HG02759 (cell line): ENCODE measurements around the gene NFATC2.

Experiments
- ATAC-seq: cut with Tn5 transposase; IDR thresholded peaks from one replicate; pipeline ENCODE4 v1.9.1; 2021; ENCODE audit warnings: mild to moderate bottlenecking, moderate library complexity; ENCODE audit not compliant: unreplicated experiment

Gene NFATC2

GRCh38 chr20:51398083-51398482 is 144.4 kb downstream of the NFATC2 start:
- no peak for ATAC-seq

- ATAC-seq, result no peak
Observed at GRCh38 chr20:51397137-51397536, 145.4 kb downstream of the NFATC2 start.

- ATAC-seq, result no peak
Observed at GRCh38 chr20:51396365-51396909, 146.1 kb downstream of the NFATC2 start.

- ATAC-seq, result no peak
Observed at GRCh38 chr20:51394706-51395105, 147.8 kb downstream of the NFATC2 start.

GRCh38 chr20:51393571-51393970 is 148.9 kb downstream of the NFATC2 start:
- ATAC-seq, result no peak

GRCh38 chr20:51392614-51393186 is 149.8 kb downstream of the NFATC2 start:
- no peak for ATAC-seq

GRCh38 chr20:51391926-51392325 is 150.6 kb downstream of the NFATC2 start:
- no peak for ATAC-seq

- no peak for ATAC-seq
Observed at GRCh38 chr20:51389543-51390264, 152.8 kb downstream of the NFATC2 start.

GRCh38 chr20:51388756-51389542 is 153.6 kb downstream of the NFATC2 start:
- no peak for ATAC-seq

GRCh38 chr20:51388227-51388626 is 154.3 kb downstream of the NFATC2 start:
- no peak for ATAC-seq

GRCh38 chr20:51387125-51387875 is 155.2 kb downstream of the NFATC2 start:
- no peak for ATAC-seq

GRCh38 chr20:51386586-51386985 is 155.9 kb downstream of the NFATC2 start:
- no peak for ATAC-seq

GRCh38 chr20:51385646-51386530 is 156.6 kb downstream of the NFATC2 start:
- no peak for ATAC-seq

GRCh38 chr20:51384875-51385274 is 157.6 kb downstream of the NFATC2 start:
- no peak for ATAC-seq

- ATAC-seq, result no peak
Observed at GRCh38 chr20:51383891-51384510, 158.5 kb downstream of the NFATC2 start.

GRCh38 chr20:51382986-51383821 is 159.3 kb downstream of the NFATC2 start:
- no peak for ATAC-seq

GRCh38 chr20:51382111-51382985 is 160.2 kb downstream of the NFATC2 start:
- no peak for ATAC-seq

- no peak for ATAC-seq
Observed at GRCh38 chr20:51381557-51381956, 161.0 kb downstream of the NFATC2 start.
